Uterus (tissue), 2 donors: ENCODE data around the gene STRBP.

Experiments
- CTCF ChIP-seq, 4 experiments: fragments of 200-600 bp in 2 of 4; fragments of 450-650 bp in 2 of 4; sonication (generic) in 2 of 4; IDR thresholded peaks; one replicate each; pipeline ENCODE4 v1.5.1; 2016 to 2019; ENCODE audit warnings: antibody characterized with exemption in 4 of 4, mild to moderate bottlenecking in 2 of 4, moderate library complexity in 1 of 4
- POLR2A ChIP-seq, 2 donors: fragments of 450-650 bp; IDR thresholded peaks; one replicate each; pipeline ENCODE4 v1.6.1; 2016; ENCODE audit warnings: antibody characterized with exemption in 2 of 2, mild to moderate bottlenecking in 1 of 2, moderate library complexity in 1 of 2

- TF ChIP-seq CTCF (IDR thresholded peaks at IDR 0.05) (no peak), POLR2A (IDR thresholded peaks at IDR 0.05) (no peak)
Measured at GRCh38 chr9:123115146-123115913, 153.1 kb downstream of the STRBP start.
